HepG2 (cell line): ENCODE data around the gene AP4M1. TPM values are rescaled to one million over a fixed set of nuclear protein-coding genes. Genes with fewer than 3 reads are reported as not detected.

Experiments used
- HES4 ChIP-seq: sonication (generic); formaldehyde crosslinking; IDR thresholded peaks from 2 replicates; pipeline ENCODE4 v1.9.0; 2021; ENCODE audit warnings: mild to moderate bottlenecking, missing genetic modification reagents, borderline replicate concordance
- HMG20A ChIP-seq: IDR thresholded peaks from 2 replicates; pipeline ENCODE4 v1.6.1; 2016; ENCODE audit warnings: borderline replicate concordance
- HOXA5 ChIP-seq: sonication (generic); formaldehyde crosslinking; IDR thresholded peaks from 2 replicates; pipeline ENCODE4 v1.4.0; 2020; ENCODE audit warnings: missing genetic modification reagents
- IKZF4 ChIP-seq: sonication (generic); formaldehyde crosslinking; IDR thresholded peaks from 2 replicates; pipeline ENCODE4 v1.5.1; 2020; ENCODE audit warnings: borderline replicate concordance, mild to moderate bottlenecking, low read depth, missing genetic modification reagents; ENCODE audit errors: not compliant biosample characterization
- ISX ChIP-seq: sonication (generic); formaldehyde crosslinking; conservative IDR thresholded peaks from 2 replicates; pipeline ENCODE4 v1.5.0; 2020; ENCODE audit warnings: missing genetic modification reagents
- JDP2 ChIP-seq: sonication (generic); formaldehyde crosslinking; IDR thresholded peaks from 2 replicates; pipeline ENCODE4 v1.8.1; 2022; ENCODE audit warnings: missing genetic modification reagents, borderline replicate concordance
- KDM2A ChIP-seq: sonication (generic); formaldehyde crosslinking; IDR thresholded peaks from 2 replicates; pipeline ENCODE4 v1.4.0; 2020; ENCODE audit warnings: low read depth, missing genetic modification reagents, borderline replicate concordance
- MBD4 ChIP-seq: IDR thresholded peaks from 2 replicates; pipeline ENCODE4 v1.6.1; 2012; ENCODE audit warnings: low read length, inconsistent platforms, borderline replicate concordance
- PHF8 ChIP-seq: sonication (generic); formaldehyde crosslinking; IDR thresholded peaks from 2 replicates; pipeline ENCODE4 v1.5.0; 2020; ENCODE audit warnings: missing genetic modification reagents
- SOX6 ChIP-seq, 2 experiments: fragments of 450-650 bp in 1 of 2; sonication (generic) in 1 of 2; formaldehyde crosslinking in 1 of 2; IDR thresholded peaks; 2 replicates each; pipeline versions ENCODE4 v1.4.0 to v1.6.1; 2017 to 2020; ENCODE audit warnings: antibody characterized with exemption in 1 of 2, mild to moderate bottlenecking in 1 of 2, missing genetic modification reagents in 1 of 2
- SPEN ChIP-seq: sonication (generic); formaldehyde crosslinking; IDR thresholded peaks from 2 replicates; pipeline ENCODE4 v1.5.1; 2020; ENCODE audit warnings: low read depth, mild to moderate bottlenecking, missing genetic modification reagents
- TARDBP ChIP-seq: sonication (generic); formaldehyde crosslinking; IDR thresholded peaks from 2 replicates; pipeline ENCODE4 v1.8.0; 2022; ENCODE audit warnings: mild to moderate bottlenecking, missing genetic modification reagents
- YEATS2 ChIP-seq: sonication (generic); formaldehyde crosslinking; IDR thresholded peaks from 2 replicates; pipeline ENCODE4 v1.4.0; 2020; ENCODE audit warnings: missing genetic modification reagents, borderline replicate concordance
- ZC3H4 ChIP-seq: sonication (generic); formaldehyde crosslinking; IDR thresholded peaks from 2 replicates; pipeline ENCODE4 v1.4.0; 2020; ENCODE audit warnings: missing genetic modification reagents, borderline replicate concordance
- ZNF143 ChIP-seq: sonication (generic); formaldehyde crosslinking; IDR thresholded peaks from 2 replicates; pipeline ENCODE4 v1.4.0; 2020; ENCODE audit warnings: missing genetic modification reagents
- ZNF276 ChIP-seq: sonication (generic); formaldehyde crosslinking; IDR thresholded peaks from 2 replicates; pipeline ENCODE4 v1.4.0; 2020; ENCODE audit warnings: mild to moderate bottlenecking, low read depth, missing genetic modification reagents
- ZNF343 ChIP-seq: sonication (generic); formaldehyde crosslinking; IDR thresholded peaks from 2 replicates; pipeline ENCODE4 v1.4.0; 2020; ENCODE audit warnings: mild to moderate bottlenecking, missing genetic modification reagents
- ZNF350 ChIP-seq: sonication (generic); formaldehyde crosslinking; IDR thresholded peaks from 2 replicates; pipeline ENCODE4 v1.4.0; 2020; ENCODE audit warnings: mild to moderate bottlenecking, low read depth, missing genetic modification reagents, borderline replicate concordance
- ZNF460 ChIP-seq: sonication (generic); formaldehyde crosslinking; IDR thresholded peaks from 2 replicates; pipeline ENCODE4 v1.5.1; 2020; ENCODE audit warnings: missing genetic modification reagents, mild to moderate bottlenecking, borderline replicate concordance
- ZNF512B ChIP-seq: sonication (generic); formaldehyde crosslinking; IDR thresholded peaks from 2 replicates; pipeline ENCODE4 v1.5.1; 2020; ENCODE audit warnings: missing genetic modification reagents, mild to moderate bottlenecking, borderline replicate concordance
- ZNF569 ChIP-seq: sonication (generic); formaldehyde crosslinking; IDR thresholded peaks from 2 replicates; pipeline ENCODE4 v1.5.0; 2020; ENCODE audit warnings: mild to moderate bottlenecking, missing genetic modification reagents, moderate library complexity, borderline replicate concordance
- ZNF777 ChIP-seq: sonication (generic); formaldehyde crosslinking; IDR thresholded peaks from 2 replicates; pipeline ENCODE4 v1.4.0; 2020; ENCODE audit warnings: missing genetic modification reagents
- ZSCAN21 ChIP-seq: sonication (generic); formaldehyde crosslinking; IDR thresholded peaks from 2 replicates; pipeline ENCODE4 v1.8.0; 2022; ENCODE audit warnings: mild to moderate bottlenecking, missing genetic modification reagents, moderate library complexity, borderline replicate concordance
- polyA plus RNA-seq, 8 experiments: library from polyadenylated mRNA; depleted of rRNA in 3 of 8; stranded (reverse) in 7 of 8; unstranded in 1 of 8; fragments of >200 nt; fragmentation: Illumina TruSeq in 4 of 8; extraction: Trizol in 4 of 8; gene quantifications; 2 replicates each; pipeline versions ENCODE4 v1.2.1 to v1.2.3, GENCODE V29; 2011 to 2016; ENCODE audit warnings: low read depth in 4 of 8, missing spikeins in 1 of 8, mixed read lengths in 1 of 8; ENCODE audit not compliant: insufficient read depth in 1 of 8
- total RNA-seq, 5 experiments: library from RNA; depleted of rRNA; stranded (reverse); fragments of >200 nt; fragmentation: Illumina TruSeq; extraction: Trizol; gene quantifications; 2 replicates each; pipeline ENCODE4 v1.2.3, GENCODE V29; 2016; ENCODE audit warnings: low read depth in 1 of 5

Gene AP4M1
- total and polyA plus RNA-seq, 2 of the 13 experiments (the other 11 are each of a cell fraction or from before 2014, with no cell fraction given): 6.3 to 9.7 TPM

- TF ChIP-seq ZNF512B (CRISPR knock-in tag): 0 out of 2 replicates have a peak, but pooled peaks have one; percentile 21
- TF ChIP-seq ZNF276 (CRISPR knock-in tag): 0 out of 2 replicates have a peak, but pooled peaks have one; percentile 52
- no peak for TF ChIP-seq ZNF569 (CRISPR knock-in tag)
- peak; percentile 83 for TF ChIP-seq KDM2A (CRISPR knock-in tag)
- no peak for TF ChIP-seq MBD4
- TF ChIP-seq ZNF343 (CRISPR knock-in tag): 0 out of 2 replicates have a peak, but pooled peaks have one; percentile 34
- peak; percentile 20; the same call in 1 of the 2 replicates for TF ChIP-seq TARDBP (CRISPR knock-in tag)
- TF ChIP-seq ZNF460: peak; percentile 50; the same call in 1 of the 2 replicates
- TF ChIP-seq HES4 (CRISPR knock-in tag): no peak
- TF ChIP-seq ZNF777: peak; percentile 87
- TF ChIP-seq HMG20A (CRISPR knock-in tag): no peak
- 0 out of 2 replicates have a peak, but pooled peaks have one; percentile 12 for TF ChIP-seq ZSCAN21
- peak; percentile 57; the same call in 1 of the 2 replicates for TF ChIP-seq SPEN (CRISPR knock-in tag)
- no peak for TF ChIP-seq SOX6 (IDR thresholded peaks at IDR 0.05)
- TF ChIP-seq SOX6 (CRISPR knock-in tag; IDR thresholded peaks at IDR 0.05): peak; percentile 28; the same call in 1 of the 2 replicates
- 0 out of 2 replicates have a peak, but pooled peaks have one; percentile 18 for TF ChIP-seq JDP2 (CRISPR knock-in tag)
- TF ChIP-seq PHF8 (CRISPR knock-in tag): peak; percentile 82
- 0 out of 2 replicates have a peak, but pooled peaks have one; percentile 10 for TF ChIP-seq ZC3H4 (CRISPR knock-in tag)
- TF ChIP-seq HOXA5: peak; percentile 67; the same call in 1 of the 2 replicates
- peak; percentile 69; the same call in 1 of the 2 replicates for TF ChIP-seq ISX (CRISPR knock-in tag)
- TF ChIP-seq ZNF350 (CRISPR knock-in tag): peak; percentile 41; the same call in 1 of the 2 replicates
- 0 out of 2 replicates have a peak, but pooled peaks have one; percentile 12 for TF ChIP-seq ZNF143 (CRISPR knock-in tag)
- TF ChIP-seq IKZF4 (CRISPR knock-in tag): peak; percentile 42
- TF ChIP-seq YEATS2 (CRISPR knock-in tag): peak; percentile 59; the same call in 1 of the 2 replicates
Measured at GRCh38 chr7:100126931-100127865, 25.8 kb downstream of the AP4M1 start, which contains the start of gene MBLAC1 (continued).
